SIG-M5 treated with dmso at 0.1 percent for 504 hours (cell line): ENCODE measurements around the gene PITRM1.
A peak's percentile ranks its signal among the peaks of the same experiment; 100 is the strongest.

ENCODE experiments used
- DNase-seq: peaks from one replicate; lab custom pipeline; 2025; ENCODE audit not compliant: unreplicated experiment; lab: John Stamatoyannopoulos, UW

The PITRM1 gene

DNA sequence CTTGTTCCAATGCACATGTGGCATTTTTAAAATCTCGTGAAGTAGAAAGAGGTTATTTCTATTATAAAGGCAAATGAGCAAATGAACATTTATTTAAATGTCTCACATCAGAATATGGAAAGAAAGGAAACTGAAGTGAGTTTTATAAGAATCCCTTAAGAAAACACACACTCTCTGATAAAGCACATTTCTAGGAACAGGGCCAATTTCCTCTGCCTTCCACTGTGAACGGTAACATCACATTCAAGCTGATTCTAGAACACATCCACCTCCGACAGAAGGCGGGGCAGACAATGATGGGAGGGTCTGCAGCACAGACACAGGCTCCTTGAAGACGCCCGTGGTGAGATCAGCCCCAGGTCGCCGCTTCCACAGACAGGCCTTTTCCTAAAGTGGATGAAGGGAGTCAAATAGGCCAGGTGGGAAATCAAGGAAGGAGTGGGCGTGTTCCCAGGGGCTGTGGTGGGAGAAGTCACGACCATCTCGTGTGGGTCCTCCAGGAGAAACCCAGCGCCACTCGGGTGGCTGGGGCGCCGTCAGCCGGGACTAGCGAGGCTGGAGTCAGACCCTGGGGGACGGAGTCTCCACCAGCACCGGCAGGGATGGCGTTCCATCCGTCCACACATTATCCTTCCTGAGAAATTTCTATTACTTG lies 31.1 kb downstream of the PITRM1 start:
- no peak for DNase-seq

- DNase-seq, result no peak
Measured at GRCh38 chr10:3140280-3140679, 32.3 kb downstream of the PITRM1 start.

DNA sequence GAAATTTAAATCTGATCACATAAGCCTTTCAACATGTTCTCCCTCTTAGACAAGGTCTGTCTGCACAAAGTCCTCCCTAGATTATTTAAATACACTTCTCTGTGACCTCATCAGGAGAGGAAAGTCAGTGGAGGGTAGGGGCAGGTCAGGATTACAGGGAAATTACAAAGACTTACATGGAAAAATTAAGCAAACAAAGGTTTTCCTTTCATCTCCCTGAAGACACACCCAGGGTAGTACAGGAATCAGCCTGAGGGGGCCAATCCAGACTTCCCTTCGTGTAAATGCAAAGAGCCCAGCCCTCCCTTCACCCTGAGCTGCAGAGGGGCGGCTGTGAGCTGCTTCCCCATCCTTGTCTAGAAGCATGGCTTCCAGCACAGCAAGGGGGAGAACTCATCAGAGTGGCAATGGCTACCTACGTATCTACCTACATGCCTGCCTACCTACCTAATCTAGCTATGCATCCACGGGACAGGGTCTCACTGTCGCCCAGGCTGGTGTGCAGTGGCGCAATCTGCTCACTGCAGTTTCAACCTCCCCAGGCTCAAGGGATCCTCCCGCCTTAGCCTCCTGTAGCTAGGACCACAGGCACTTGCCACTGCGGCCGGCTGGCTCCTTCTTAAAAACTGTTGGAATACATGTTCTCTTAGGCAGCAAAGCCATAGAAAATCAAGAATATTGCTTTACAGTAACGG lies 33.2 kb downstream of the PITRM1 start:
- no peak for DNase-seq

DNA sequence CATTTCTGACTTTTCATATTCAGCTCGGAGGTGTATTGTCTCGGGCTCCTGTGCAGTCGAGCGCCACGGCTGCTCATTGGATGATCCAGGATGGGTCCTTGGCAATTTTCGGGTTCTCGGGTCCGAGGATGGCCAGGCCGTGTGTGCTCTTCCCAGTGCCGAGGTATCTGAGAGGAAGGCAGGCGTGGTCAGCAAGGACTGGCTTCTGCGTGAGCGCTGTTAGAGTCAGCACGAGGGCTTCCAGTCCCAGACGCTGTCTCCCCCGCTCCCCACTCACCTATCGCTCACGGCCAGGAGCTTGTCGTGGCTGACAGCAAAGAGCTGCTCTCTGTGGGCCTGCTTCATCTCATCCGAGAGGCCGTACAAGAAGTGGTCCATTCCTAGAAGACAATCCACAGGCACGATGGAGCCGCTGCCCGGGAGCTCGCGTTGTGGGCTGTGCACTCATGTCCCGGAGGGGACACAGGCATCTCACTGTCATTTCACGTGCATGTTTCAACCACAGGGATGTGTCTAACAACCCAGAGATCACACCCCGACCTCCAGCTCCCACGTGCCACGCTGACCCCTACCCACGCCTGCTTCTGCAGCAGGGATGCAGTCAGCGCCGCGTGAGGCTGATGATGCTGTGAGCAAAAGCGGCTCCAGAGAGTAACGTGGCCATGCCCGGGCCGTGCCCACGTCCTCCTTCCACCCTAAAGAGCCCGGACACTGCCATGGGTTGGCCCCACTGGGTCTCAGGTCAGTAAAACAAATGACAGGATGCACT lies 34.4 kb downstream of the PITRM1 start:
- no peak for DNase-seq

GRCh38 chr10:3136763-3137611 lies 35.6 kb downstream of the PITRM1 start:
- DNase-seq, result no peak

DNA sequence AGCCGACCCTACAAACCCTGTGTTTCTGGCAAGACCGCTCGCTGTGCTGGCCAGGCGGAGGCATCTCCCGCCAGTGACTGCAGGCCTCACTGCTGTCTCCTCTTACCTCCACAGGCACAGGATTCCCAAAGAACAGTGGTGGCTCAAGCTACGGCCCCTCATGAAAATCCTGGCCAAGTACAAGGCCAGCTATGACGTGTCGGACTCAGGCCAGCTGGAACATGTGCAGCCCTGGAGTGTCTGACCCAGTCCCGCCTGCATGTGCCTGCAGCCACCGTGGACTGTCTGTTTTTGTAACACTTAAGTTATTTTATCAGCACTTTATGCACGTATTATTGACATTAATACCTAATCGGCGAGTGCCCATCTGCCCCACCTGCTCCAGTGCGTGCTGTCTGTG lies 36.2 kb downstream of the PITRM1 start:
- no peak for DNase-seq

- DNase-seq, result no peak
Measured at GRCh38 chr10:3135006-3135405, 37.6 kb downstream of the PITRM1 start.

DNA sequence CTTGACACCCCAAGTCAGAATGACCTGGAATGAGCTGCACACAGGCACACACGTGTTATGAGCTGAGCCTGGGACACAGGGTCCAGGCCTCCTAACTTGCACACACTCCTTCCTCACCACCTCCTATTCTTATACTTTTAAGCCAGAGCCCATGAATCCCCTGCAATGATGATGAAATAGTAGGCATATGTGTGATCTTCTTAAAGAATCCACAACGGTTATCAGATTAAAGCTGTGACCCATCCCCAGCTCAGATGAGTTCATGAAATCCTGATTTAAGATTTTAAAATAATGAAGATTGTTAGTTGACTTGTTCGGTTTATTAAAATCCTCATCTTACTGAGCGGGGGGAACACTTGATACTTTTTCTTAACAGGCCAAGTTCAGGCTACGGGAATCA lies 38.6 kb downstream of the PITRM1 start:
- no peak for DNase-seq

GRCh38 chr10:3132036-3133025 lies 40.3 kb downstream of the PITRM1 start:
- DNase-seq, result no peak

DNA sequence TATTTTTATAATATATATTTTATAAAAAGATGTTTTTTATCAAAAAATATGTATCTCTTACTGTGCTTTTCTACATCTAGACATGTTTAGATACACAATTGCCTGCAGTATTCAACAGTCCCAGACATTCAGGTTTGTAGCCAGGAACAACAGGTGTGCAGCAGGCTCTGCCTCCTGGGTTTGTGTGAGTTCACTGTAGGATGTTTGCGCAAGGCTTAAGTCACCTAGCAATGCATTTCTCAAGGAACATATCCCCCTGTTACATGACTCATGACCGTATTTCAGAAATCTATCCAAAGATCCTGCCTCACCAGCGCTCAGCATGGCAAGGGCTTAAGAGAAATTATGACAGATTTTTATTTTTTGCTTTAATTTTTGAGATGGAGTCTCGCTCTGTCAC lies 41.5 kb downstream of the PITRM1 start:
- DNase-seq, result peak; percentile 22

DNA sequence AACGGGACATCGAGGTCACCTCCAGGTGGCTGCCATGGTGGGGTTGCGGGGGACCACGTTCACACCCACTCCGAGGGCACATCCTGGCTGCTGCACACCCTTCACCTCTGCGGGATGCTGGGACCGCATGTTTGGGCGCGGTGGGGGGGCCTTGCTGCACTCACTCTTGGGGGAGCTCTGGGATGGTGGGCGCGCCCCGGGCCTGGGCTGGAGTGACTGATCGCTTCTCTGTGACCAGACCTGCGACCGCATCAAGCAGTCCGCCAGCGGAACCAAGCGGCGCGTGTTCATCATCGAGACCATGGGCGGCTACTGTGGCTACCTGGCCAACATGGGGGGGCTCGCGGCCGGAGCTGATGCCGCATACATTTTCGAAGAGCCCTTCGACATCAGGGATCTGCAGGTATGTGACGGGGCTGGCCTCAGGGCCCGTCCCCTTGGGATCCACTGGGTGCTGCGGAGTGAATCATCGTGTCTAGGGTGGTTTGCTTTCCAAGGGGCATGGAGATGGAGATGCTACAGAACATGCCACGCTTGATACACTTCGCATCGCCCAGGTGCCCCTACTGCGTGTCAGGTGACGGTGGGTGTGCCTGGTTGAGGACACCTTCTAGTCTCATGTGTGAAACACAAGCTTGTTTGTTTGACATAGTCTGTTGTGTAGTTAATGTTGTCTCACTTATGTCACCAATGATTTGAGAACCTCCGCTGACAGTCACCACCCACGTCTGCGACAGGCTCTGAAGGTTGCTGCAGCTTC lies 42.8 kb downstream of the PITRM1 start:
- no peak for DNase-seq

DNA sequence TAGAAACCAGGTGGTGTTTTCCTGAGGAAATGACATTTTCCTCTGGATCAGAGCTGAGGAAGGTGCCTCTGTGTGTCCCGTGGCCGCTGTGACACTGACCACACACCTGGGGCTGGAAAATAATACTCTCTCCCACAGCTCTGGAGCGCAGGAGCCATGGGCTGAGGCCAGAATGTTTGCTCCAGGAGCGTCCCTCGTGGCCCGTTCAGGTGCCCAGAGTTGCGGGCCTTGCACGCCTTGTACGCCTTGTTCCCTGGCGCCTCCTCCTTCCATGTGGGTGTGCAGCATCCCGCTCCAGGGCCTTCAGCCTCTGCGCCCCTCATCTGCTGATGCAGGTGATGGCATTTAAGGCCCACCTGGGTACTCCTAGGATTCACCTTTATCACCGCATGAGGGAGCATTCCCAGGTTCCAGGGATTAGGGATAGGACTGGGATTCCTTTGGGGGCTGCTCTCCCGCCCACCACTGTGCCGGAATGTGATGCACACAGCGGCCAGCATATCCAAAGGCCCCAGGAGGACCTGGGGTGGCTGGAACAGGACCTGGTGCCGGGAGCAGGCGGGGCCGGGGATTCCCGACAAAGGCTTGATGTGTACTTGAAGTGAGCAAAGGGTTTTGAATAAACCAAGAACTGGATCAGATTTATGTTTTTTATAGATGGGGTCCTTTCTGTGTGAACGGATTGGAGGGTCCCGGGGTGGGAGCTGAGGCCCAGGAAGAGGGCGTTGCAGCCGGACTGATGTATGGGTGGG lies 44.0 kb downstream of the PITRM1 start:
- no peak for DNase-seq

- no peak for DNase-seq
Measured at GRCh38 chr10:3127921-3128320, 44.7 kb downstream of the PITRM1 start.

DNA sequence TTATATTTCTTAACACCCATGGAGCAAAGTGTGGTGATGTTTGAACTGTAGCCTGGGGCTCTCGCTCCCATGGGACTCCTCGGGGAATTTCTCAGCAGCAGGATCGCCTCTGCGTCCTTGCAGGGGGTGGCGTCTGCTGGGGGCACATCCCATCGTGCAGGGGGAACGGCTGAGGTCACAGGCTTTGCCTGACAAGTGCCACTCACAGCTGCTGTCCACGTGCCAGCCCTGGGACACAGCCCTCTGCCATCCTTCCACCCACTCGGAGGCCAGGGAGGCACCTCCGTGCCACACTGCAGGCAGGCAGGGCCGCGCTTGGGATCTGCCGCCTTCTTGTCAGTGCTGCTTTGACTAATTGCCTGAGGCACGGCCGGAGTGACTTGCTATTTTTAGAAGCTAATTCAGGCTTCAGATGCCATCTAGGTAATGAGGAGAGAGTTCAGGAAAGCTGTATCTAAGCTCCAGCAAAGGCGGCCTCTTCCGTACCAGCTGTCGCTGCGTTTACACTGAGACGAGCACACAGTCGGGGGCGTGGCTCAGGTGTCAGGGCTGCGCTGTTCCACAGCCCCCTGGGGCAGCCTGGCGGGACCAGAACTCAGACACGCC lies 45.7 kb downstream of the PITRM1 start:
- DNase-seq, result no peak

DNA sequence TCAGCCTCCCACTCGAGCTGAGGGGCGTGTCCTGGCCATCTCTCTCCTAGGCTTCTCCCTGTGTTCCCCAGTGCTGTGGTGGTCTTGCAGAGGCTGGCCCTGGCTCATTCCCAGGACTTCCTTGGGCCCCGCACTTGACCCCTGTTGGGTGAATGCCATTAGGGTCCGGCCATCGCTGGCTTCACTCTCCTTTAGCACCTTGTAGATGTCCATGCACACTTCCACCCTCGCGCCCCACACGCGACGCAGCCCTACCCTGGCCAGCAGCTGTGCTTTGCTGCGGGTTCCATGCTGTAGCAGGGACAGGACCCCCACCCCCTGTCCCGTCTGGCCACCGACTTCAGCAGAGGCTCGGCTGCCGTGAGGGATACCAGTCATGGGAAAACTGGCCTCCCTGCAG lies 46.3 kb downstream of the PITRM1 start:
- DNase-seq, result no peak

- no peak for DNase-seq
Measured at GRCh38 chr10:3125527-3126170, 46.9 kb downstream of the PITRM1 start.

GRCh38 chr10:3124412-3125175 lies 48.0 kb downstream of the PITRM1 start:
- no peak for DNase-seq
